ENCODE measurements around the gene R3HCC1L. TPM values are rescaled to one million over a fixed set of nuclear protein-coding genes. Genes with fewer than 3 reads are reported as not detected.
A peak's percentile ranks its signal among the peaks of the same experiment; 100 is the strongest.
"Not testable (repeated sequence)": the region's sequence is repeated elsewhere in the genome, so short reads cannot be mapped to it uniquely, and the experiment has no call there.

Gene R3HCC1L
- total RNA-seq, 1 donor = 12.1 TPM

DNA sequence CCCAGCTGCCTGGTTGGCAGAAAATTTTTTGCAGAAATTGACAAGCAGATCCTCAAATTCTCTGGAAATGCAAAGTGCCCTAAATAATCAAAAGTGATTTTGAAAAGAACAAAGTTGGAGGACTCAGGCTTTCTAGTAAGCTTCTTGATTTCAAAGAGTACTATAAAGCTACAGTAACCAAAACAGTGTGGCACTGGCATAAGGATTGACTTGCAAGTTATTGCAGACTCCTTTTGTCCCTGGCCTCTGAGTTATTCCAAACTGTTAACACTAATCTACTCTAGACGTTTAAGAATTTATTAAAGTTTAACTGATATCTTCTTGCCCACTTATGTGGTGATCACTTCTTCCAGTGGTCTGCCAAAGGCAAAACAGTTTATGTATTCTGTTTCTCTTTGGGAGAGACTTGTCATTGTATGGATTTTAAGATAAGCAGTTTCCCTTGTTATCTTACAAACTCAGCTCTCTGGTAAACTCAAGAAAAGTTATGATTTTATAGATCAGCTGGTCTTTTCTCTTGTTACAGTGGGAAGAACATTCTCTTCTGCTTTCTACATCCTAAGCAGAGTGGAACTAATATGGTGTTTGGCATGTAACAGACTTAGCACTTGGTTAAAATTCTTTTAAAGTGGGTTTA lies 92.2 kb downstream of the R3HCC1L start:
- DNase-seq (ENCODE audit: low read depth) = no peak
- no peak overlapping the region for H3K4me3 ChIP-seq (ENCODE audit: low read depth, low read length)
- TF ChIP-seq, protein P1, sequence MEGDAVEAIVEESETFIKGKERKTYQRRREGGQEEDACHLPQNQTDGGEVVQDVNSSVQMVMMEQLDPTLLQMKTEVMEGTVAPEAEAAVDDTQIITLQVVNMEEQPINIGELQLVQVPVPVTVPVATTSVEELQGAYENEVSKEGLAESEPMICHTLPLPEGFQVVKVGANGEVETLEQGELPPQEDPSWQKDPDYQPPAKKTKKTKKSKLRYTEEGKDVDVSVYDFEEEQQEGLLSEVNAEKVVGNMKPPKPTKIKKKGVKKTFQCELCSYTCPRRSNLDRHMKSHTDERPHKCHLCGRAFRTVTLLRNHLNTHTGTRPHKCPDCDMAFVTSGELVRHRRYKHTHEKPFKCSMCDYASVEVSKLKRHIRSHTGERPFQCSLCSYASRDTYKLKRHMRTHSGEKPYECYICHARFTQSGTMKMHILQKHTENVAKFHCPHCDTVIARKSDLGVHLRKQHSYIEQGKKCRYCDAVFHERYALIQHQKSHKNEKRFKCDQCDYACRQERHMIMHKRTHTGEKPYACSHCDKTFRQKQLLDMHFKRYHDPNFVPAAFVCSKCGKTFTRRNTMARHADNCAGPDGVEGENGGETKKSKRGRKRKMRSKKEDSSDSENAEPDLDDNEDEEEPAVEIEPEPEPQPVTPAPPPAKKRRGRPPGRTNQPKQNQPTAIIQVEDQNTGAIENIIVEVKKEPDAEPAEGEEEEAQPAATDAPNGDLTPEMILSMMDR (IDR thresholded peaks at IDR 0.05; ENCODE audit: insufficient read depth, low read depth, low read length) = no peak

DNA sequence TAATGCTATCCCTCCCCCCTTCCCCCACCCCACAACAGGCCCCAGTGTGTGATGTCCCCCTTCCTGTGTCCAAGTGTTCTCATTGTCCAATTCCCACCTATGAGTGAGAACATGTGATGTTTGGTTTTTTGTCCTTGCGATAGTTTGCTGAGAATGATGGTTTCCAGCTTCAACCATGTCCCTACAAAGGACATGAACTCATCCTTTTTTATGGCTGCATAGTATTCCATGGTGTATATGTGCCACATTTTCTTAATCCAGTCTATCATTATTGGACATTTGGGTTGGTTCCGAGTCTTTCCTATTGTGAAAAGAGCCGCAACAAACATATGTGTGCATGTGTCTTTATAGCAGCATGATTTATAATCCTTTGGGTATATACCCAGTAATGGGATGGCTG lies 93.3 kb downstream of the R3HCC1L start:
- not testable (repeated sequence) for DNase-seq (ENCODE audit: low read depth); H3K4me3 ChIP-seq (ENCODE audit: low read depth, low read length)

DNA sequence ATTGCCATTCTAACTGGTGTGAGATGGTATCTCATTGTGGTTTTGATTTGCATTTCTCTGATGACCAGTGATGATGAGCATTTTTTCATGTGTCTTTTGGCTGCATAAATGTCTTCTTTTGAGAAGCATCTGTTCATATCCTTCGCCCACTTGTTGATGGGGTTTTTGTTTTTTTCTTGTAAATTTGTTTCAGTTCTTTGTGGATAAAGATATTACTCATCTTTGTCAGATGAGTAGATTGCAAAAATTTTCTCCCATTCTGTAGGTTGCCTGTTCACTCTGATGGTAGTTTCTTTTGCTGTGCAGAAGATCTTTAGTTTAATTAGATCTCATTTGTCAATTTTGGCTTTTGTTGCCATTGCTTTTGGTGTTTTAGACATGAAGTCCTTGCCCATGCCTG lies 93.8 kb downstream of the R3HCC1L start:
- not testable (repeated sequence) for DNase-seq (ENCODE audit: low read depth); H3K4me3 ChIP-seq (ENCODE audit: low read depth, low read length)

DNA sequence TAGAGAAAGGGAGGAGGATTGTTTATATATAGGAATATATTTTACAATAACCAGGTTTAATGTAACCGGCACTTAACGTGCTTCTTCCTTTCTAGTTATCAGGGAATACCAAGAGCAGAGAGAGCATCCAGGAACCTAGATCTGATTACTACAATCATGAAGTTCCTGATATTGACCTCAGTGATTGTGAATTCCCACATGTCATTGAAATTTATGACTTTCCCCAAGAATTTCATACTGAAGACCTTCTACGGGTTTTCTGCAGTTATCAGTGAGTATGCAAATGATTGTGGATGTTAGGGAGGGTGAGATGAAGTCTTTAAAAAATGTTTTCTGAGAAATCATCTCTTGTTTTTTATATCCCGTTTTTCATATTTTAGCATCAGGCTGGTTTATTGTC lies 97.0 kb downstream of the R3HCC1L start:
- TF ChIP-seq, protein P1 (IDR thresholded peaks at IDR 0.05; ENCODE audit: insufficient read depth, low read depth, low read length) = no peak
- no peak for DNase-seq (ENCODE audit: low read depth)
- H3K4me3 ChIP-seq (ENCODE audit: low read depth, low read length) = no peak overlapping the region

- TF ChIP-seq, protein P1 (IDR thresholded peaks at IDR 0.05; ENCODE audit: insufficient read depth, low read depth, low read length) = no peak
- no peak overlapping the region for H3K4me3 ChIP-seq (ENCODE audit: low read depth, low read length)
- DNase-seq (ENCODE audit: low read depth) = peak; percentile 15
These were observed 101.4 kb downstream of the R3HCC1L start for GRCh38 chr10:98235846-98236245.

DNA sequence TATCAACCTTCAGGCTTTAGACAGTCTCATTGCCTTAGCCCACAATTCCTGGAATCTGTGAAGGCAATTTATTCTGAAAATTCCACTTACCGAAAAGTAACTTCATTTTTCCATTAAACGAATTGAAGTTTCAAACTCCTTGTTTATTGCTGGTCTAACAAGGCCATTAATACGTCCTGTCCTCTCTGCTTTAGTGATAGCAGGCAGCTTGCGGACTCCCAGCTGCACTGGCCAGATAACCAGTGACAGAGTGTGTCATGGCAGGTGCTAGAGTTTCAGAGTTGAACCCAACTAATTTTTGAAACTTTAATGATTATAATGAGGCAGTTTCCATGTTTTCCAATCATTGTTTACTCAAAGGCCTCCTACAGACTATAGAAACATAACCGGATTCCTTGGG lies 102.4 kb downstream of the R3HCC1L start:
- DNase-seq (ENCODE audit: low read depth) = no peak
- TF ChIP-seq, protein P1 (IDR thresholded peaks at IDR 0.05; ENCODE audit: insufficient read depth, low read depth, low read length) = no peak
- H3K4me3 ChIP-seq (ENCODE audit: low read depth, low read length) = no peak overlapping the region

- TF ChIP-seq, protein P1 (IDR thresholded peaks at IDR 0.05; ENCODE audit: insufficient read depth, low read depth, low read length) = no peak
- no peak overlapping the region for H3K4me3 ChIP-seq (ENCODE audit: low read depth, low read length)
- DNase-seq (ENCODE audit: low read depth) = no peak
These were observed 103.9 kb downstream of the R3HCC1L start for GRCh38 chr10:98238391-98238790.

- no peak overlapping the region for H3K4me3 ChIP-seq (ENCODE audit: low read depth, low read length)
- TF ChIP-seq, protein P1 (IDR thresholded peaks at IDR 0.05; ENCODE audit: insufficient read depth, low read depth, low read length) = no peak
- DNase-seq (ENCODE audit: low read depth) = no peak
These were observed 106.1 kb downstream of the R3HCC1L start for GRCh38 chr10:98240524-98240923.

Data from fibroblast of villous mesenchyme (primary cell).